Dermis microvascular lymphatic vessel endothelial cell (primary cell): Measurements from ENCODE around the gene B3GALT5. TPM values are rescaled to one million over a fixed set of nuclear protein-coding genes. Genes with fewer than 3 reads are reported as not detected.
"Not testable (repeated sequence)": the region's sequence is repeated elsewhere in the genome, so short reads cannot be mapped to it uniquely, and the experiment has no call there.

Experiments used
- DNase-seq, 2 donors: peaks; one replicate each; pipeline versions ENCODE4 v3.0.0 to v3.0.0-alpha.2; 2010; ENCODE audit warnings: low read depth in 2 of 2
- total RNA-seq: library from RNA; depleted of rRNA; stranded (reverse); fragments of >200 nt; gene quantifications from 2 replicates; pipeline ENCODE4 v1.2.1, GENCODE V29; 2014

B3GALT5 gene
- total RNA-seq, 1 donor from 2014 or later, result not detected

DNA sequence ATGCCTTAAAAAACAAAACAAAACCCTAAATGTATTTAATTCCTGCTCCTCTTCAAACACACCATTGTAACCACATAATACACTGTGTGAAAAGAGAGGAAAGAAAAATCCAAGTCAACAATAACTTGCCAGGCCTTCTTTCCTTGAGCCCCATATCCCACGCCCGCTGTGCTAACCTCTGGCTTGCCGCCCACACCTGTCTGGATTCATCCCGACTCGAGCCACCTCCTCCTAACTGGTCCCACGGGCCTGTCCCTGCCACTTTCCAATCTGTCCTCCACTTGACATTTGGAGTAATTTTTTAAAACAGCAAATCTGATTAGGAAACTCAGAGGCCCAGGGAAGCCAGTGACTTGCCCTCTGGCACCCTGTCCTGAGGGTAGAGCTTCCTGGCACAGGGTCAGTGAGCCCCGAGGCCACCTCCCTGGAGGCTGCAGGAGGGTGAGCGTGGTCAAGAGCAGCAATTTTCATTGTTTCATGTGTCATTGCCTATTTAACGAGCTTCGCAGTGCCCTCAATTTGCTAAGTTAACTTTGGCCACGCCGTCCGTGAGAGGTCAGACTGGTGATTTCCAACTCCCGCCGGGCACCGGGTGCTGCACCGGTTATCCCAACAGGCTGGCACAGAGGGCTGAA is 54.1 kb downstream of the B3GALT5 start:
- DNase-seq, result no peak

DNA sequence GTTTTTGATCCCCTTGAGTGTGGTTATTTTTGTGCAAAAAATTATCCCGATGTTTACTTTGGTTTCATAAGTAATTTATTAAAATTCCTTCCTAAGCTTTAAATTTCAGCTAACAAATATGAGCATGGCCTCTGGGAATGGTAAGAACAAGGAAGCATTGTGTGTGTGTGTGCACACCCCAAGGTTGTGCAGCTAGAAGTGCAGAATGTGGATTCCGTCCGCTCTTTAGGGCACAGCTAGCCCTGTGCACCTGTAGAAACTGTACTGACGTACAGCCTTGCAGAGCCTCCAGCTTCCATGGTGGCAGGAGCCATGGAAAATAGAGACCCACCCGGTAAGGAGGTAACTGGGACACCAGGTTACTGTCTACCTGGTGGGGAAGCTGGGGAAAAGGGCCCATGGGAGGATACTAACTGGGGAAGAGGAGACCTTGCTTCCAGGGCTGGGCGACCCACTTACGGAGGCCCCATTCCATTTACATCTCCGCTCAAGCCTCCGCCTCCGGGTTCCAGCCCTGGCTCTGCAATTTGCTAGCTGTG is 54.7 kb downstream of the B3GALT5 start:
- DNase-seq, result no peak

DNA sequence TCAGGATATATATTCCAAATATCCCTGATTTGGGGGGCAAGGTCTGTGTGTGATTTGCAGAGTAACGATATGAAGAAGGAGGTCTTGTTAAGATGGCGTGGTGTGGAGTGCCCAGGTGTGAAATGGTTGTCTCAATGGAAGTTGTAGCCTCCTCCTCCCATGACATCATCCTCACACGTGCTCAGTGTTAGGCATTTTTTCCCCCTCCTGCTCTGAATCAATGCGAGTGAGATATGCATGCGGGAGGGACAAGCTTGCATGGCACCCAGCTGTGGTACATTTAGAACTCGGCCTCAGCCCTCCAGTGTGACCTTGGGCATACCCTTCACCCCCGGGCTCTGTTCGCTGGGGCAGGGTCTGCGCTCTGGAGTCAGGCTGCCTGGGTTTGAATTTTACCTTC is 55.6 kb downstream of the B3GALT5 start:
- DNase-seq, result no peak

DNA sequence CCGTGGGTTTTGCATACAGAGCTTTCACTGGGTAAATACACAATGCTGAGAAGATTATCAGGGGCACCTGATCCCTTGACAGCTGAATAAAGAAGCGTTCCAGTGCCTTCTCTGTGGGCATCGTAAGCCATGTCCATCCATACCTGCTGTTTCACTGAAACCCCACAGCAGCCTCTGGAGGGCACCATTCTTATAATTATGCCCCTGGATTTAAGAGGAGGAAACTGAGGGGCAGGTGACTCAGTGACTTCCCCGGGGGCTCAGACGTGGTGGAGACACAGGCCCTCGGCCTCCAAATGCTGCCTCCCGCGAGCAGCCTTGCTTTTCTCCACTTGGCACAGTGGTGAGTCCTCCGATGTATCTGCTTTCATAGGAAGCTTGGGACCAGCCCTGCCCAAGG is 56.7 kb downstream of the B3GALT5 start:
- no peak for DNase-seq

DNA sequence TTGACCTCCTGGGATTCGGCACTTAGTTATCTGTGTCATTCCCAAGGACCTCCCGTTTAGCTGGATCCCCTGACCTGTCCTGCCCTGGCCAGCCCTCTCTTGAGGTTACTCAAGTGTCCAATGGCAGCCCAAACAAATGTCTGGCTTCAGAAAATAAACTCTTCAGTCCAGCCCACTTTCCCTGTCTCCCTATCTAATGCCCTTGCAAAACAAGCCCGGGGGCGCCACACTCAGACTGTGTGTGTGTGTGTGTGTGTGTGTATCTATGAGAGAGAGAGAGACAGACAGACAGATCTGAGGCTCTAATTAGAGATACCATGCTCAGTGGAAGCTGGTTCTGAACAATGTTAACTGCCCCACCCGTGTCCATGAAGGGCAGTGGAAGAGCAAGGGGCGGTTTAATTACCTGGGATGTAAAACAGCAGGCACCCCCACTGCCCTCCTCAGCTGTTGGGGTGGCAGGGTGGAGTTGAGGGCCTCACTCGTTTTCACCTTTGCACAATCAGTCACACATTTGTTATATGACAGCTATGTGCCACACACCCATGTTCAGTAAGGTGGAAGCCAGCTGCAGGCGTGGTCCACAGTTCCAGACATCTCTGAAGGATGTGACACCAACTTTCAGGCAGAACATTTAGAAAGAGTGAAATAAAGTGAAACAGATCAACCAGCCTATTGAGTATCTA is 57.4 kb downstream of the B3GALT5 start:
- DNase-seq, result no peak

DNA sequence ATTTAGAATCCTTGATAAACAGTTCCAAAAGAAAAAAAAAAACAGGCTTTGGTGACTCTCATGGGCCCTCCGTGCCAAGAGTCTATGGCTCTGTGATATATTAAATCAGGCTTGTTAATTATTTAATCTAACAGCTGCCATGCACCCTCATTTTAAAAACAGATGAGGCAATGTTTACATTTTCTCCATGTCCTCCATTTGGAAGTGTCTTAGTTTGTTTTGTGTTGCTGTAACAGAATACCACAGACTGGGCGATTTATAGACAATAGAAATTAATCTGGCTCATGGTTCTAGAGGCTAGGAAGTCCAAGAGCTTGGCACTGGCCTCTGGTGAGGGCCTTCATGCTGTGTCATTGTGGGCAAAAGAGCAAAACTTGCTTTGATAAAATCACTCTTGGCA is 58.0 kb downstream of the B3GALT5 start:
- DNase-seq, result no peak

DNA sequence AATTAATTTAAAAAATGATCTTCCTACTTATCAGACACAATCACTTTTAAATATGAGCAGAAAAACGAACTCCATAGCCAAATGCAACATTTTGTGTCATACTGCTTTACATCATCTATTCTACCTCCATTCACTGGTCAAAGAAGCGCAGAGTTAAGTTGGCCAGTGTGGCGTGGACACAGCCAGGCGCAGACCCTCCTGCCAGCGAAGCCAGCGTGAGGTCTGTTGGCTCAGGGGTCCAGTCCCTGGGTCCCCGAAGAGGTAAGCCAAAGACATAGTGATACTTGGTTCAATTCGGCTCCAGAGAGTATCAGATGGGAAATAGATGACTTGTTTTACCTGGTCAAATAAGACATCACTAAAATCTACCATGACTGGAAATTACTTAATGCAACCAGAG is 59.2 kb downstream of the B3GALT5 start:
- no peak for DNase-seq

DNA sequence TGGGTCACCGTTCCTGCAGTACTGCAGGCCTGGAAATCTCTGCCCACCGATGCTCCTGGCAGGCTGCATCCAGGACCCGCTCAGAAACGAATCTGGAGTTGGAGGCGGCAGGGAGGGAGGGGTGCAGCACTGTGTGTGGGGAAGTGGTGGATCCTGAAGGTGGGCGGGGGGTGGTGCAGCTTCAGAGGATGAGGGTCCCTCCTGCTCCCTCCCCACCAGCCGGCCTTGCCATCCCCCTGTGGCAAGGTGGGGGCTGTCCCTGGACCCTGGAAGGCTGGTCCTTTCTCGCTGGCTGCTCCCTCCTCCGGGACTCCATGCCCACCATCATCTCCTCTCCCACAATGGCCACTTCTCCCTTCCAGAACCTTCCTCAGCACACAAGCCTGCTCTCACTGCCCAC is 60.4 kb downstream of the B3GALT5 start:
- no peak for DNase-seq

DNA sequence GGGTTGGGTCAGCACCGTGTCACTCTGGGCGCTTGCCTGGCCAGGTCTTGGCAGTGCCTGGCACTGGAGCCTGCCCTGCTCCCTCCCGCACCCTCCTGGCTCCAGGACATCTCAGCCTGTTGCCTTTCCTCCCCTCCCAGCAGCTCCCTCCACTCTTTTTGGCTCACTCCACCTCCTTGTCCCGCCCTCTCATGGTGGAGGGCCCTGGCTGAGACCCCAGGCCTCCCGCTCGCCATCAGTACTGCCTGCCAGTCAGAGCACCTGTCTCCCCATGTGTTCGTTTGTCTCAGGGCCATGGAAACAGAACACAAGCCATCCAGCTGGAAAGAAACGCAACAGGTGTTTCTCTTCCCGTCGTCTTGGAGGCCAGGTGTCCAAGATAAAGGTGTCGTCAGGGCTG is 61.0 kb downstream of the B3GALT5 start:
- DNase-seq, result no peak

DNA sequence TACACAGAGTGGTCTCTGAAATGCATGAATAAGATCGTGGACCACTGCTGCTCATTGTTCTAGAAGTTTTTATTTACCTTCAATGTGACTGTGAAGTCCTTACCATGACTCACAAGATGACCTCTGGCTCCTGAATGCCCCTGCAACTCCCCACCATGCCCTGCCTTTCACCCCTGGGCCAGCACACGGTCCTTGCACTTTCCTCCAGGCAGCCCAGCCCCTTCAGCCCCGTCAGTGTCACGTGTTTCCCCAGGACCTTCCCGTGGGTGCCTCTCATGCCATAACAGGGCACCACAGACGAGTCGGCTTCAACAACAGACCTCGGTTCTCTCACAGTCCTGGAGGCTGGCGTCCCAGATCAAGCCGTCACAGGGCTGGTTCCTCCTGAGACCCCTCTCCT is 62.1 kb downstream of the B3GALT5 start:
- DNase-seq, result no peak

DNA sequence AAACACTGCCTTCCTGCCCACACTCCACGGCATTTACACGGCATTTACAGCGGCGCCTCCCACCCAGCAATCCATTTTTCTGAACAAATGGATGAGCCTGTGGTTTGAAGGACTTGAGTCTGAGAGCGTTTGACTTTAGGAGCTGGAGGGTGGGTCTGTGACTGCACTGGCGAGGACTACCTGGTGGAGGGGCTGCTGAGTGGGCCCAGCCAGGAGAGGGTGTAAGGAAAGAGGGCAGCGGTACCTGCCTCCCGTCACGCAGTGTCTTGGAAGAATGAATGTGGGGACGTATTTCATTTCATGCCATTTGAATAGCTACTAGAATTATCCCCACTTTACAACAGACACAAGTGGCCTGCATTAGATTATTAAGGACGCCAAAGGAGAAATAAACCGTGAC is 62.9 kb downstream of the B3GALT5 start:
- DNase-seq, result no peak

DNA sequence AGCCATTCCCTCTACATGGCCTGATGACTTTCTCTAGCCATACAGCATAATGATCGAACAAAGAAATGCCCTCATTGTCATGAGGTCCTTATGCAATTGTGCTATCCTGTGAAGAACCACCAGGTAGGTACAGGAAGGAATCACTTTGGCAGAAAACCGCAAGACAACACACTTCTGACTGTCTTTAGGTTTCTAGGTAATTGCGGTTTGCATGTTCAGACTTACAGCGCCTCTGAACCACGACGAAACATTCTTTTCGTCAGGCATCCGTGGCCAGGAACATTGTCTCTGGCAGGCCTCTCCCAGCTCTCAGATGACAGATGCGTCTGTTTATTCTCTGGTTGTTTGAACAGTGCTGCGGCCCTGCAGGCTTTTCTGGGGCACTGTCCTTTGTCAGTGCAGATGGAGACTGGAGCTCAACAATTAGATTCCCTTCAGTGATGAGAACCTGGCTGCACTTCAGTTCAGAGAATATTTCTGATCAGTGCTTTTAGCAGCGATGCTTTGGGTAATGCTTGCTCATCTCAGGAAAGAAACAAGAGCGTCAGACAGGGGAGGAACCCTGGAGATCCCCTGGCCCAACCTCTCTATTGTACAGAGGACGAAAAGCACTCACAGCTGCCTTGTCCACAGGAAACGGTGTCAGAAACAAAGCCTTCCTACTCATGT is 63.4 kb downstream of the B3GALT5 start:
- DNase-seq, result peak; percentile 5 to 21

DNA sequence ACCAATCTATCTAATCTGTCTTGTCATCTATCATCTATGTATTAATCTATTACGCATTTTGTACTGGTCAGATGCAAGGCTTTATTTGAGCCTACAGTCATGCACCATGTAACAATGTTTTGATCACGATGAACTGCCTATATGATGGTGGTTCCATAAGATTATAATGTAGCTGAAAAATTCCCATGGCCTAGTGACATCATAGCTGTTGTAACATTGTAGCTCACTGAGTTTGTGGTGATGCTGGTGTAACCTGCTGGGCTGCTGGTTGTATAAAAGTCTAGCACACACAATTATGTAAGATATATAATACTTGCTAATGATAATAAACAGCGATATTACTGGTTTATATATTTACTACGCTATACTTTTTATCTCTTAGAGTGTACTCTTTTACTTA is 67.5 kb downstream of the B3GALT5 start:
- no peak for DNase-seq

DNA sequence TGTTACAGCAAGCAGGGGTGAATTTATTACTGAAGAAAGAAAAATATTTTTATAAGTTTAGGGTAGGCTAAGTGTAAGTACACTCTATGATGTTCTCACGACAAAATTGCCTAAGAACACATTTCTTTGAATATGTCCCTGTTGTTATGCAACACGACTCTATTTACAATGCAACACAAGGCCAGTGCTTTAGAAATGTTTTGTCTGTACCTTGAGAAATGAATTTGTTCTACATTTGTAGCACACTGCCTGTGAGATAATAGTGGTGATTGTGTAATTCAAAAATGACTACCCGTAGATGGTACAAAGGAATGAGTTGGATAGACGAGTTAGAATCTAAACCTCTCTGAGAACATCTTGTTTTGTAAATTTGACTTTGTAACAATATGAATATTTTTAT is 68.5 kb downstream of the B3GALT5 start:
- DNase-seq, result no peak

DNA sequence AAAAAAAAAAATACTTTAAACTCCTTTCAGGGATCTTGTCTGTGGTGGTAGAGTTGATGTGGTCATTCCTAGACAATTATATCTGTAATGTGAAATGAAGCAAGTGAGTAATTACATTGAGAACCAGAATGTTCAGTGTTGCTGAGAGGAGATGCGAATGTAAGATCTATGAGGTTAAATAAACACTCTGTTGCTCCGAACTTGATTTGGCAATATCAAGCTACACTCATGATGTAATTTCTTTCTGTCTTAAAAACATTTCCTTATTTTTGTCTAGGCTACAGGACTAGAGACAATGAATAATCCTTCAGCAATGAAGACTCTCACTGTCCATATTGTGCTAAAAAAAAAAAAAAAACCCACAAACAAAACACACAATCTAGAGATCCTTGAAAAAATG is 69.1 kb downstream of the B3GALT5 start:
- no peak for DNase-seq

DNA sequence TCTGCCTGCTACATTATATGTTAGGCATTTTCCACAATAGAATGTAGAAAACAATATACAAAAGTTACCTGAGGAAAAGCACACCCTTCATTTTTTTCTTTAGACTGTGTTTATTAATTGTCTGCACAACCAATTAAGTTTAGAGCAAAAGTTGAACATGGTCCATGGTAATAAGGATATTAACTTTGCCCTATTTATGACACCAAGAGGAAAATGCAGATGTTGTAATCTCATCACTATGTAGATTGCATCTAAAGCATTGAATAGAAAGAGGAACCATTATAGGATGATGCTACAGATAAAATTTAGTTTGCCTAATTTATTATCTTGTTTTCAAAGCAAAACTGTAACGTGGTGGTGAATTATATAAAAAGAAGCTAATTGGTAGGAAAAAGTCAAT is 72.5 kb downstream of the B3GALT5 start:
- no peak for DNase-seq

DNA sequence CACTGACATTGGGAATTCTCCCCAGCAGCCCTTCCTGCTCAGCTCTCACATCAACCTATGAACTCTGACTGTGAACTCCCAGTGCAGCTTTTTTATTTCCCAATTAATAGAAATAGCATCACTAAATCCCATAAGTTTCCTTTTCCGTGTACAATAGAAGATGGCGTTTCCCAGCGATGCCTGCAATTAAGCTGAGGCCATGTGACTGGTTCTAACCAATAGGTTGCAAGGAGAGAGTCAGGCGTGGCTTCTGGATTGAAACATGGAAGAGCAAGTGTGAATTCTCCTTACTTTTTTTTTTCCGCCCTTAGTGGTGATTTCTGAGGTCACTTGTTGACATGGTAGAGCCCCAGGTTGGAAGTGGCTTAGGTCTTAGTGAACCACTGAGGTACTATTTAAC is 73.3 kb downstream of the B3GALT5 start:
- no peak for DNase-seq

DNA sequence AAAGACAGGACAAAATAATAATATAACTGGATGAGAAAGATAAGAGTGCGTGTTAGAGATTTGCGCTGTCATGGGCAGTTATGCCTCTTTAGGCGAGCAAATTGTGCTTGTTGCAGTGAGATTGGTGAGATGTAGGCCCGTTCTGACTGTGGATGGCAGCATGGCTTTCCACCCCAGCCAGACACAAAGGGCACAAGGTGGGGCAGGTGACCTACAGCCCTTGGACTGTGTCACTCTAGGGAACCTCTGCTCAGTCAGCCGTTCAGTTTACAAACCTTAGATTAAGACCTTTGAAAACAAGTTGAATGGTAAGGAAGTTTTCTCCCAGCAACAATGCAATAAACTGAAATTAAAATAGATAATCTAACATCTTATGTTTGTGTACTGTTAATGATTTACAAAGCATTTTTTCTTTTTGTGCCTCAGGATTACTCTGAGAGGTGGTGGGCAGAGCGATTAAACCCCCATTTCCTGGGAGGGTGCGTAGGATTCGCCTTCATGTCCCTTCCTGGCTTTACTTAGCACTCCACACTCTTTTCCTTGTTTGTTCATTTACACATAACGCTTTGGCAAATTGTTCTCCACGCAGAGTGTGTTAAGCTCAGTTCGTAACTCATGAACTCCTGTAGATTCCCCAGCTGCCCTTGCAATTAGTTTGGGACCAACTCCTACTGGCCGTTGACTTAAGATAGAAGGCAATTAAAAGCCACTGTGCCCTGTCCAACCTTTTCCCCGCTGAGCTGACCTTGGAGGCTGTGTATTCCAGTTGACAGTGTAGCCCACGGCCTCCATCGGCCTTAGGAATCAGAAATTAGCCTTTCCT is 74.1 kb downstream of the B3GALT5 start:
- no peak for DNase-seq

DNA sequence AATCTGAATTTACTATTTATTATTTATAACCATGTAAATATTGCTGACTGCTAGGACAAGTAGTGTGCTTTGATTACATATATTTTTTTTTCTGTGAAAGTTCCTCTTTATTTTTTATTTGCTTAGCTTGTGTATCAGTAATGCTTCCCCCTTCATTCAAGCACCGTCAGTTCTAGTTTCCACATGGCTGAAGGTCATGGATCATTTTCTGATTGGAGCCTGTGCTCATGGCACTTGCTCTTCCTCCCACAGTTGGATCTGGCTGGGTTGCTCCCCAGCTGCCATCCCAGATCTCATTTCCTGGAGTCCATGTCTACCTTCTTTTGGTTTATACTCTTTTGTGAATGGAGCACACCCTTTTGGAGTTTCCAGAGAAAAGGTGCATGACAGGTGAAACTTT is 75.3 kb downstream of the B3GALT5 start:
- DNase-seq, result no peak

DNA sequence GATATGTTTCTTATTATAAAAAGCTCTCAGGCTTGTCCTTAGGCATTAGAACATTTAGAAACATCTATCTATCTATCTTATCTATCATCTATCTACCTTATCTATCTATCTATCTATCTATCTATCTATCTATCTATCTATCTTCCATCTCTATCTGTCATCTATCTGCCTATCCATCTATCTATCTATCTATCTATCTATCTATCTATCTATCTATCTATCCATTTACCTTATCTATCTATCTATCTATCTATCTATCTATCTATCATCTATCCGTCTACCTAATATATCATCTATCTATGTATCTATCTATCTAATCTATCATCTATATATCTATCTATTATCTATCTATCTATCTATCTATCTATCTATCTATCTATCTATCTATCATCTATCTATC is 77.1 kb downstream of the B3GALT5 start:
- not testable (repeated sequence) for DNase-seq

DNA sequence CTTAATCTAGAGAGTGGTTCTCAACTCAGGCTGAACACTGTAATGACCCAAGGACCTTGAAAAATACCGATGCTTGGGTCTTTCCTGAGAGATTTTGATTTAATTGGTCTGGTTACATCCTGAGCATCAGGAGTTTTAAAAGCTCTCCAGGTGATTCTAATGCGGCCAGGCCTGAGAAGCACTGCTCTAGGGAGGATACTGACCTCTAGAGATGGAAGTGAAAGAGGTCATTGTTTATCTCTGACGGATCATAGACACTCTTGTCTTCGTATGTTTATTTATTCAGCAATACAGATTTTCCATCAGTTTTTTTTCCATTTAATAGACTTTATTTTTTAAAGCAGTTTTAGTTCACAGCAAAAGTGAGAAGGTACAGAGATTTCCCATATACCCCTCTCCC is 77.7 kb downstream of the B3GALT5 start:
- DNase-seq, result no peak

DNA sequence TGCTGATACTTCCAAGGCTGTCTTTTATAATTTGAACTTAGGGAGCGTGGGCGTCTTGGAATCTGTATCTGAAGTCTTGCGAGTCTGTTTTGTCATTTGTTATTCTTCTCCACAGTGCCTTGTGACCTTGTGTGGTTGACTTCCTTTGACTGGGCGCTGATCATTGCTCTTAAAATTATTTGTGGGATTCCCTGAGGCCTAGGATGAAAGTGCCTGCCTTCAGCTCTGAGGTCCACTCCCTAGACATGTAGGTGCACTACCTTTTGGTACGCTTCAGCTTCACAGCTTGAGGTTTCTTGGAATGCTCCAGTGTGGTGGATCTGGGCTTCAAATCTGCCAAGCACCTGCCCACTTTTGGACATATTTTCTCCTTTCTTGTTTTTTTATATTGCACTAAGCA is 82.0 kb downstream of the B3GALT5 start:
- DNase-seq, result no peak
